GM18511 (cell line): ENCODE data around the gene SMARCA1.

Experiments
- ATAC-seq: cut with Tn5 transposase; IDR thresholded peaks from one replicate; pipeline ENCODE4 v1.9.1; 2021; ENCODE audit warnings: mild to moderate bottlenecking, moderate library complexity; ENCODE audit not compliant: unreplicated experiment

SMARCA1 gene

DNA sequence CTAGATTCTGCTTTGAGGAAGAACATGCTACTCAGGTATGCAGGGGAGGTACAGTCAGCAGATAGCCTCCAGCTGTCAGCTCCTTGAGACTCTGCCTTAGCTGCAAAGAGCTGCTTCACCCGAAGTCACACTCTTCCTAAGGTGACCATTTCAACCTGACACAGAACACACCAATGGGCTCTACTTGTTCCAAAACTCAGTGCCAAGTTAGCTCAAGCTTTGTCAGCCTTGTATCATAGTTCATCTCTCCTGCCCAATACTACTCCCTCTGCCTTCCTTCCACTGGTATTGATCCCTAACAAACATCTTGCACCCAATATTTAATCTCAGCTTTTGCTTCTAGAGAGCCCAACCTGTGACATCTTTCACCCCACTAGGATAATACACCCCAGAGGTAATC lies 7.8 kb upstream of the SMARCA1 start:
- ATAC-seq: no peak

DNA sequence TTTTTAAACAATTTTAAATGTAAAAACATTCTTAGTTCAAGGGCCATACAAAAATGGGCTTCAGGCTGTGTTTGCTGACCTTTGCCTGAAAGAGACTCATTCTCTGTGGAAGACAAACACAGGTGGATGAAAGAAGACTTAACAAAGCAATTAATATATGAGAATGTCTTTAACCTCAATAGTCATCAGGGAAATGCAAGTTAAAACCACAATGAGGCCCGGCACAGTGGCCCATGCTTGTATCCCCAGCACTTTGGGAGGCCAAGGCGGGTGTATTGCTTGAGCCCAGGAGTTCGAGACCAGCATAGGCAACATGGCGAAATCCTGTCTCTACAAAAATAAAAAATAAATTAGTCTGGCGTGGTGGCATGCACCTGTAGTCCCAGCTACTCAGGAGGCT lies 7.1 kb upstream of the SMARCA1 start:
- no peak for ATAC-seq

DNA sequence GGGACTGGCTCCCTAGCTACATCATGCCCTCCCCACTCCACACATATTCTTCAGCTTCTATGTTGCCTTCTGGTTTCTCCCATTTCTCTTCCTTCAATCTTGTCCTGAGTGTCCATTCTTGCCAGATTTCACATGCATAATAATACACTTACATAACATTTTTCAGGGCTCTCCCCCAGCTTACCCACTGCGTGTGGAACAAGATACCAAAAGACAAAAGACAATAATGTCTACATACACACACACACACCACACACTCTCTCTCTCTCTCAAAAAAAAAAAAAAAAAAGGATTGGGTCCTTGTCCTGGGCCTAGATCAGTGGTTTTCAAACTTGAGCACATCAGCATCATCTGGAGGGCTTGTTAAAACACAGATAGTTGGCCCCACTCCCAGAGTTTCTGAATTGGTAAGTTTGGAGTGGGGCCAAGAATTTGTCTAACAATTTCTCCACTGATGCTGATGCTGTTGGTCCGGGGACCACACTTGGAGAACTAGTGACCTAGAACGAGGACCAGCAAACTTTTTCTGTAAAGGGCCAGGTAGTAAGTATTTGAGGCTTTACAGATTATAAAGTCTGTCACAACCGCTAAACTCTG lies 6.5 kb upstream of the SMARCA1 start:
- no peak for ATAC-seq

DNA sequence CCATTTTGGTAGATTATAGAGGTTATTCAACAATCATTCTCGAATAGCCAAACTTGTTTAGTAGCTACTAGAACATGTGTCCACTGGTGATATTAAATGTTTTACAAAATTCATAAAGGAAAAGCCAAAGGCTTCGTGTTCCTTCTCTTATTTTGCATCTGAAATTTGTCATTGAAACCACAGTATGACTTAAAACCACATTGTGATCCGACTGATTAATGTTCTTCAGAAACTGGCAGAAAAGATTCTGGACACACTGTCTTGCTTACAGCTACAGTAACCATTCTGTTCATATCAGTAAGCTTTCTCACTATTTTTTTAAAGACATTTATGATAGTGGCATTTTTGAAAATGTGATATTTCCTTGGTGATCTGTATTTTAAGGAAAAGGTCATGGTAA lies 2.6 kb upstream of the SMARCA1 start:
- ATAC-seq: no peak

DNA sequence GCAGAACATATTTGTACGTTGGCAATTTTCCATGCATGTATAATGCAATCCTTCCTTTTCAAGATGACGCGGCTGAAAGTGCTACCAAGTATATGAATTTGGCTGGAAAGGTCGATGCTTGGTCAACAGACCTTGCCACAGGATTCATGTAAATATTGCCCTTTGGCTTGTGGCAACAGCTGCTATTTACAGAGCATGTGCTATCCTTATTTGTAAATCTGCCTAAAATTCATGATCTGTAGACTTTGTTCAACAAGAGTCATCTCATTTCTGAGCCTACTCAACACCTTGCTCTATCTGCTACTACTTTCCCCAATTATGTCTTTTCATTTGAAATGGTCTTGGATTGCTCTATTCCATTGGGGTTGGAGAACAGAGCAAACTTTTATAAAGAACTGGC lies 1.9 kb upstream of the SMARCA1 start:
- ATAC-seq: no peak

DNA sequence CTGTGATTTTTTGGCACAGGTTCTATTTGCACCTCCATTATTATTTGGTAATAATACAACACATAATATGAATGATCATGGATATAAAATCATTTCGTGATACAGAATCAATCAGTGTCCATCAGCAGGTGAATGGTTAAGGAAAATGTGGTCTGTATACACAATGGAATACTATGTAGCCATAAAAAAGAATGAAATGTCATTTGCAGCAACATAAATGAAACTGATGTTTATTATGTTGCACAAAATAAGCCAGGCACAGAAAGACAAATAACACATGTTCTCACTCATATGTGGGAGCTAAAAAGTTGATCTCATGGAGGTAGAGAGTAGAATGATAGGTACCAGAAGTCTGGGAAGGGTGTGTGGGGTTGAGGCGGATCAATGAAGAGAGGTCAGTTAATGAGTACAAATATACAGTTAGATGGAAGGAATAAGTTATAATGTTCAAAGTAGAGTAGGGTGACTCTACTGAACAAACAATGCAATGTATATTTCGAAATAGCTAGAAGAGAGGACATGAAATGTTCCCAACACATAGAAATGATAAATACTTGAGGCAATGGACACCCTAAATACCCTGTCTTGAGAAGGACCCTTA lies 1.1 kb upstream of the SMARCA1 start:
- ATAC-seq: no peak

DNA sequence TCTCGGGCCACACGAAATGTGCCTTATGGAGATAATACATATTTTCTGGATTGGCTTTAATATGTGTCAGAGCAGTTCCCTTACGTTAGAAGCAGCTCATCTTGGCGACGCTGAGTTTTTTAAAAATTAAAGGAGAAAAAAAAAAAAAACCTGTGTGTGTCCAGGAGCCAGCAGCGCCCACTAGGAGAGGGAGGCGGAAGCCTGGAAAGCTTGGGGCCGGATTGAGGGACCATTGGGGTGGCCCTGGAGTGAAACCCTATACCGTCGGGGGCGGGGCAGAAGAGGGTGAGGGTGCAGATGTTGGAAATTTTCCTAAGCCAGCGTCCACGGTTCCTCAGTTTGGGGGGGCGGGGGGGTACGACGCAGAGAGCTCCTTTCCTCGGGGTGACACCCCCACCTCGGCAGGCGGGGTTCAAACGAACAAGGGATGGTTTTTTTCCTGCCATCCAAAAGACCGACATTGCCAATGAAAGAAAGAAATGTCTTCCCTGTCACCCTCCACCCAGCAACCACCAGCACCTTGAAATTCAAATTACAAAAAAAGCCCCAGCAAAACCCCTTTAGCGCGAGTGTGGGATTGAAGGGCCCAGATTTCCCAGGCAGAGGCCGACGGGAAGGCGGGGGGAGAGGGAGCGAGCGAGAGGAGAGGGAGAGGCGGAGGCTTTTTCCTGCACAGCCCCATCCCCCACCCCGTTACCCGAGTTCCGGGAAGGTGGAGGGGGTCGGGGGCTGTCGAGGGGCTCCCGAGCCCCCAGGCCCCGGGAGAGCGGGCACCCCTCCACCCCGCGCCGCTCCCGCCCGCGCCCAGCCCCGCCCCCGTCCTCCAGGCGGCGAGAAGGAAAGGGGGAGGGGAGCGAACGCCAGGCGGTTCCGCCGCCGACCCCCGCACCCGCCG lies 859 bp downstream of the SMARCA1 start:
- peak; percentile 49 for ATAC-seq

DNA sequence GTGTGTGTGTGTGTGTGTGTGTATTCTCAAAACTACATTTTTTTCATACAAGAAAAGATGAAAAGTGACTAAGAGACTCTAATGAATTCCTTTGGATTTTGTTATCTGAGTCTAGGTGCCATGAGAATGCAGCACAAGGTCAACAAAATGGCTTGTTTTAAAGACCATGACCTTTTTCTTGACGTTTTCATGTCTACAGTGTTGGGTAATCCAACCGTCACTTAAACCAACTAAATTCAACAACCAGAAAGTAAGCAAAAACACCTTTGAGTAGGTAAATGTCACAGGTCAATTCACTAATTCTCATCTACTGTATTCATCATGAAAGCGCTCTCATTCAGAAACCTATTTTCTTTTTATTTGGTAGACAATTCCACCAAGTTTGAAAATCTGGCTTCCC lies 3.1 kb downstream of the SMARCA1 start:
- ATAC-seq: no peak

DNA sequence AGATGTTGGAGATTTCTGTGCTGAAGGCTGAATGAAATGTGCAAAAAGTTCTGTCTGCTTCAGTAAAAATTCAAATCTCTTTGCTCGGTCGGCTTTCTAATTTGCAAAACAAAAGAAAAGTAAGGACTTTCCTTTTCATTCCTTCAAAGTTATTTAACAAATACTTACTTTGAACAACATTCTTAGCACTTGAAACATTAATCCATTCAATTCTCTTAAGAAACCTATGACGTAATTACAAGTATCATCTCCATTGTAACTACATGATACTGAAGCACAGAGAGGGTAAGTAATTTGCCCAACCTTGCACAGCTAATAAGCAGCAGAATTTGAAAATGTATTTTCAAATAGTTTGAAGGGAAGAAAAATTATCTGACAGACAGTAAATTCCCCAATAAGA lies 6.9 kb downstream of the SMARCA1 start:
- ATAC-seq: no peak

DNA sequence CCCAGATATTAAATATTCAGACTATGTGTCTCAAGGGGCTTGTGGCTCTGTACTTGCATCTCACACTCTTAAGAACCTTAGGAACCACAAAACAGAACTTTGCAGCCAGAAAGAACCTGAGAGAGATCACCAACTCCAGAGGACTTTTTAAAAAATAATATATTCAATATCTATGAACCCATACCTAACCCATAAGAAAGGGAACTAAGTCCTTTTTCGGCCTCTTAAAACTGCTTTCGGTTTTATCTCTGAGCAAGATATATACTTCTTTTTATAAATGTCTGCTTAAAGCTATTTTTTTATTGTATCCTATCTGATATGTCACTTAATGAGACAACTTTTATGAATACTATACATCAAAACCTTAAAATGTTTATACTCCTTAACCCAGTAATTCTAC lies 10.9 kb downstream of the SMARCA1 start:
- no peak for ATAC-seq

DNA sequence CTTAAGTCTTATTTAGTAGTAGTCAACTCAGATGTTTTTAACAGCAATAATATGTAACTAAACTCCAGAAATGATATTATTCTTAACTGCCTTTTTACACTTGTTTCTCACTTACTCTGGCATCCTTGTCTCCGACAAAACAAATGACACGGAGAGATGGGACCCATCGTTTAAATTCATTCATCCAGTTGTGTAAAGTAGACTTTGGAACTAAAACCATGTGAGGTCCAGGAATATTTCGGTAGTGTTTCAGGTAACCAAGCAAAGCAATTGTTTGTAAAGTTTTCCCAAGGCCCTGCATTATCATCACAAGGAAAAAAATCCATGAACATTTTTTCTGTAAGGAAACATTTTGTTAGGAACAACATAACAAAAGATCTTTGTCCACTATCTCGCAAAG lies 11.6 kb downstream of the SMARCA1 start:
- ATAC-seq: no peak

DNA sequence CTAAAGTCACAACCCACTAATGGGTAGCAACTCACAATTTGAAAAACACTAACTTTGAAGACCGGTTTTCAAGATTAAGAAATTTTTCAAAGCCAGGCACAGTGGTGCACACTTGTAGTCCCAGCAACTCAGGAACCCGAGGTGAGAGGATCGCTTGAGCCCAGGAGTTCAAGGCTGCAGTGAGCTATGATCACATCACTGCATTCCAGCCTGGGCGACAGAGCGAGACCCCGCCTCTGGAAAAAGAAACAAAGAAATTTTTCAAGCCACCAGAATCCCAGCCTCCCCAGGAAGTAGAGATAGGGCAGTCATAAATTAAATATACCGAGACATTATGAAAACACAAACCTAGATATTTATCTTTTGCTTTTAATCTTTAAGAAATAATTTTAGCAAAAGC lies 13.0 kb downstream of the SMARCA1 start:
- ATAC-seq: no peak

DNA sequence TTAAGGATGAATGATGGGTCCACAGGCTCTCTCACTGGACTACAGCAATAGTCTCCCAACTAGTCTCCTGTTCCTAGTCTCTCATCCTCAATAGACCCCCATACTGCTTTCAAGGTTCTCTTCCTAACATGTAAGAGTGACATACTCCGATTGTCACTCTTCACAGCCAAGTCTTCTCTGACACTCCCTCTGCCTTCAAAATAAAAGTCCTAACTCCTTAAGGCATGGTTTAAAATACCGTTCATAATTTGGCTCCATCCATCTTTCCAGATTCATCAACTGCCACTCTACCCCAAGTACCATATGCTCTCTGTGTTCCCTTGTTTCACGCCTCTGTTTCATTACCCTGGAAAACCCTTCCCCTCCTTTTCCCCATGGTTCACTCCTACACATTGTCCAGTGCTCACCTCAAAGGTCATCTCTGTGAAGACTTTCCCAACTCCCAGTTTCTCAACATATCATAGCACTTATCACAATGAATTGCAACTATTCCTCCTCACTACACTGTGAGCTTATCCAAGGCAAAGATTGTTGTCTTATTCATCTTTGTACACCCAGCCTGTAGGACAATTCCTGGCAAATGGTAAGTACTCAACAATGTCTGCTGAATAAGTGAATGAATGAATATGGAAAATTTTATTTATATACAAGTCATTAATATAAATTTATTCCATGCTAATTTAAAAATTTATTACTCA lies 26.0 kb downstream of the SMARCA1 start:
- no peak for ATAC-seq

DNA sequence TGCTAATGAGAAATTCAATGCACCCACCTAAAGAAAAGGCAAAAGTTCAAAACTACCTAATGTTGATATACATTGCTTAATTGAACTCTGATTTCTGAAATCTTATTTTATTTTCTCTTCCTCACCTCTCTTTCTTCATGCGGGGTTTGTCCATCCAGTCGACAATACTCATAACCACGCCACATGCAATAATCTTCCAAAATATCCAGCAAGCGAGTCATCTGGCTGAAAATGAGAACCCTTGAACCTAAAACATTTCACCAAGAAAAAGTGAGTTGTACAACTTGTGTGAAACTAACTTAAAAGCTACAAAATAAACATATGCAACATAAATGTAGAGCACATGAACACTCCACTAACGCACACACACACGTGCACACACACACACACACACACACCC lies 26.7 kb downstream of the SMARCA1 start:
- no peak for ATAC-seq

DNA sequence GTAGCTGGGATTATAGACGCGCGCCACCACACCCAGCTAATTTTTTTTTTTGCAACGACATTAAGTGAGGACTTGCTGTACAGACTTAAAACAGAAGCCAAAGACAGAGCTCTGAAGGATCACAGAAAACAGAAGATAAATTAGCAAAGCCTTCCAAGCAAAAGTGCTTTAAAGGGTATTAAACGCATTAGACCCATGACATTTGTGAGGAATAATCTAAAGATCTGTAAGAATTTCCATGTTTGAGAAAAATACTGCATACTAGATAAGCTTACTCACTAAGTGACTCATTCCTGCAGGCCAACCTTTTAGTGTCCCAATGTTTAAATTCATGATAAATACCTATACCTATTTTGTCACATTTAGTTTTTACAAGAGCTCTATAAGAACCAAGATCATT lies 27.4 kb downstream of the SMARCA1 start:
- ATAC-seq: no peak

DNA sequence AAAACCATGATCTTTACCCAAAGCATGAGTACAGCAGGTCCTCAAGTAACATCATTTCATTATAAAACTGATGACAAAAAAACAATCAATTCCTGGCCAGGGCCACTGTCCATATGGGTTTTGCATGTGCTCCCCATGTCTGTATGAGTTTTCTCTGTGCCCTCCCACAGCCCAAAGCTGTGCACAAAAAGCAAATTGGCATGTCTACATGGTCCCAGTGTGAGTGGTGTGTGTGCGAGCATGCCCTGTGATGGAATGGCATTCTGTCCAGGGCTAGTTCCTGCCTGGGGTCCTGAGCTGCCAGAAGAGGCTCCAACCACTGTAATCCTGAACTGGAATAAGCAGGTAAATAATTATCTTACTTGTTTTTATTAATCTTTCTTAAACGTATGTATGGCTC lies 28.4 kb downstream of the SMARCA1 start:
- ATAC-seq: no peak

DNA sequence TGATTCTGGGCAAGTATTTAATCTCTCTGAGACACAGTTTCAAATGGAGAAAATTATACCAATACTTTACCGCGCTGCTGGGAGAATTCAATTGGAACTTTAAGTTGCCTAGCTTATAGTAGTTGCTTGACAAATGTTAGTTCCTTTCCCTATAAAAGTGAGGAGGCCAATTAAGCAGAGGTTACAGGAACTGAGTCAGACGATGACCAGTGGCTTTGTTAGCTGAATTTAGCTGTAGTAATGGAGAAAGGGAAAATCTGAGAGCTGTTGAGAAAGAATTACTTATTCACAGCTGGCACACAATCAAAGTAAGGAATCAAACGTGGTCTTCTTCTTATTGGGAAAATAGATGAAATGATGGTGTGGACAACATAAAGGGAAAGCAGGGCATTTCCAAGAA lies 29.6 kb downstream of the SMARCA1 start:
- no peak for ATAC-seq

DNA sequence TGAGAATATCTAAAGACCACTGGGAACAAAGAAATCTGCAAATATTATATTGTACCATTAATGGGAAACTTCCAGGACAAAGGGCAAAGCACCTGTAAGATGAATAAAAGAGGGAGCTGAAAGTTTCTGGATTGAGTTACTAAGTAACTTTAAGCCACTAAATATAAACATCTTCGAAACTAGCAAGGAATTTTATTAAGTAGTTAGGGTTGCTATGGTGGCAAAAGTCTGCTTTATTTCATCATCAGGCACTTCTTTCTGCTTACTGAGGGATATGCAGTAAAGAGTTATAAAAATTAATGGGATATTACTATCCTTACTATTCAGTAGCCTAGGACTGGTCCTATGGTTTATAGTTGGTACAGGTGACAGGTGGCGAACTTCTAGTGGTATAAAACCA lies 33.0 kb downstream of the SMARCA1 start:
- no peak for ATAC-seq

DNA sequence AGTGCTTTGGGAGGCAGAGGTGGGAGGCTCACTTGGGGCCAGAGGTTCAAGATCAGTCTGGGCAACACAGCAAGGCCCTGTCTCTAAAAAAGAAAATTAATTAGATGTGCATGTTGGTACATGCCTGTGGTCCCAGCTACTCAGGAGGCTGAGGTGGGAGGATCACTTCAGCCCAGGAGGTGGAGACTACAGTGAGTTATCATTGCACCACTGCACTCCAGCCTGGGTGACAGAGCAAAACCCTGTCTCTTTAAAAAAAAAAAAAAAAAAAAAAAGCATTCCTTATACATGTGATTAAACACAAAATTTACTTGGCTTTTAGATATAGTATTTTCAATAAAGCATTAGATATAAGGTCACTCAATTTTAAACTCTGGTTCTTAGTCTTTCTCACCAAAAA lies 34.9 kb downstream of the SMARCA1 start:
- ATAC-seq: no peak

DNA sequence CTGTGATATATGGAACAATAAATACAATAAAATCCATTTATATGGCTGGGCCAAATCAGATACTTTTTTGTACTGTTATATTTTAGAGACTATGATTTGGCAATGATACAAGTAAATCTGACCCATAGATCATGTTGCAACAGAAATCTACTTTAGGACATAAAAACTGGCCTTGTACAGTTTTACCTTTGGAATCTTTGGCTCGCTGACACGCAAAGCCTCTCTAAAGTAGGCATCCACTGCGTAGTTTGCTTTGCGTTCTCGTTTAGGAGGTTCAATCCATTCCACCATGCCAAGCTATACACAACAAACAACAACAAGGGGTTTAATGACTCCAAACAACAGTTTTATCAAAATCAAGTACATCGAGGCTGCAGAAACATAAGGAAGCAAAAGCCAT lies 42.4 kb downstream of the SMARCA1 start:
- no peak for ATAC-seq

DNA sequence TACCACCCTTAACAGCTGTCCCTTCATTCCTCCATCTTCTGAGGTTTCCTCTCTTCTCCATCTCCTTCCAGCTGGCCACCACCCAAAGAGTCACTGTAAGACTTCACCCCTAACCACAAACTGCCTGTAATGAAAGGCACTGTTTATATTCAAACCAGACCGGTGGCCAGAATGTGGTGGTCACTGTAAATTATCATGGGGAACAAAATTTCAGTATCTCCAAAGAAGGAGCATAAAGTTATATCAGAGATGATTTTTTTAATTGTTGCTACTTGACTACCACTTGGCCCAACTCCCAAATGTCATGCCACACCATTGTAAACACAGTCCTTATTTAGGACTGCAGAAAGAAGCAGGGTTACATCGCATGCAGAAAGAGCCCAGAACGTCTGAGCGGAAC lies 44.8 kb downstream of the SMARCA1 start:
- ATAC-seq: no peak

DNA sequence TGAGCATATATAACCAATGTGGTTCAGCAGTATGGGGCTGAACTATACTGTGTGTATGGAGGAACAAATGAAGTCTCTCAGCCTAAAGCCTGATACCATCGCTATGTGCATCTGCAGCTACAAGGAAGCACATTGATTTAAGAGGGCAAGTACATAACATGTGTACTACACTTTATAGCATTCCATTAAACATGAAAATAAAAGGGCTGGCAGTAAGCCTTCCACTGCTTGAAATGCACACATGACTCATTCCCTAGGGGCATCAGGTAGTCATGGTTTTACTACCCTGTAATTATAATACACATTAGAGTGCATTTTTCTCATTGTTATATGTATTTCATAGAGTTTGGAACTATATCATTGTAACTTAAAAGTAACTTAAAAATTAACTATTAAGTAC lies 51.2 kb downstream of the SMARCA1 start:
- no peak for ATAC-seq
